T follicular helper cell (primary cell): ENCODE results near the gene CACNA1G.

Experiments
- DNase-seq: peaks from one replicate; pipeline ENCODE4 v3.0.0-alpha.2; 2020; ENCODE audit warnings: low read depth

CACNA1G gene

GRCh38 chr17:50568659-50569058 is 8.1 kb downstream of the CACNA1G start:
- no peak for DNase-seq

- DNase-seq: no peak
Observed at GRCh38 chr17:50569592-50569991, 9.1 kb downstream of the CACNA1G start.

GRCh38 chr17:50570032-50570431 is 9.5 kb downstream of the CACNA1G start:
- DNase-seq: no peak

GRCh38 chr17:50570528-50570927 is 10.0 kb downstream of the CACNA1G start:
- DNase-seq: no peak

DNA sequence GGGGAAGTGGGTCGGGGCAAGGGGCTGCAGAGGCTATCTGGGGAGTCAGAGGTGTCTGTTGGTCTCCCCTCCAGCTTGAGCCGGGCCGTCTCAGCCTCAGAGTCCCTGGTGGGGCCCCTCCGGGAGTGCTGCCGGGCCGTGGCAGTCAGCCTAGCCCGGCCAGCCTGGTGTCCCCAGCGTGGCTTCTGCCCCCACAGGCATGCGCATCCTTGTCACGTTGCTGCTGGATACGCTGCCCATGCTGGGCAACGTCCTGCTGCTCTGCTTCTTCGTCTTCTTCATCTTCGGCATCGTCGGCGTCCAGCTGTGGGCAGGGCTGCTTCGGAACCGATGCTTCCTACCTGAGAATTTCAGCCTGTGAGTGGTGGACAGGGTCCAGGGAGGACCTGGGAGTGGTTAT is 11.2 kb downstream of the CACNA1G start:
- DNase-seq: no peak

DNA sequence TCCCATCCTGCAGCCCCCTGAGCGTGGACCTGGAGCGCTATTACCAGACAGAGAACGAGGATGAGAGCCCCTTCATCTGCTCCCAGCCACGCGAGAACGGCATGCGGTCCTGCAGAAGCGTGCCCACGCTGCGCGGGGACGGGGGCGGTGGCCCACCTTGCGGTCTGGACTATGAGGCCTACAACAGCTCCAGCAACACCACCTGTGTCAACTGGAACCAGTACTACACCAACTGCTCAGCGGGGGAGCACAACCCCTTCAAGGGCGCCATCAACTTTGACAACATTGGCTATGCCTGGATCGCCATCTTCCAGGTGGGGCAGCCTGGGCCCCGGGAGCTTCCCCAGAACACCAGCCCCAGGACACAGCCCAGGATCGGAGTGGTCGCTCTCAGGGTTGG is 12.0 kb downstream of the CACNA1G start:
- DNase-seq: no peak

DNA sequence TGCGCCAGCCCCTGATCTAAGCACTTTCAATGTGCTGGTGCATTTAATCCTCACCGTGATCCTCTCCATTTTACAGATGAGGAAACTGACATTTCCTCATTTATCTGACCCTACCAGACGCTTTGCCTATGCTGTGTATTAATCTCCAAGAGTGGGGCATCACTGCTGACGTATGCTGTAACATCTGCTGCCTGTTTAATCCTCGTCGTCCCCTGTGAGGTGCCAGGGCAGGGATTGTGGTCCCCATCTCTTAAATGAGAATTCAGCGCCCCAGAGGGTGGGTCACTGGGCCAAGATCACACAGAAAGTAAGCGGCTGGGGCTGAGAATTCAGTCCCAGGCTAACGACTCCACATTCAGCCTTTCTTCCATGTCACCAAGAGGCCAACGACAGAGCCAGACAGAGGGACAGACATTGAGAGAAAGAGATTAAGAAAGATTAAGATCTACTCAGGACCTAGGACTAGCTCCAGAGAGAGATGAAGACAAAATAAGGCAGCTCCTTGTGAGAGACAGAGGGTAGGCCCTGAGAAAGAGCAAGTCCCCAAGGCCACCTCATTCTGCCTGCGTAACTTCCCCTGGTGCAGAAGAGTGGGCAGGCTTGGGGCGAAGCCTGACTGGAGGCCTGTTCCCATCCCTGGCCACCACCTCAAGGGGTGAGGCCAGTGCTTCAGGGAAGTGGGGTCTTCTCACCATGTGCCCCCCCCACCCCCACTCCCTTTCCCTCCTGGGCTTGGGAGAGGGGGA is 13.5 kb downstream of the CACNA1G start:
- no peak for DNase-seq

DNA sequence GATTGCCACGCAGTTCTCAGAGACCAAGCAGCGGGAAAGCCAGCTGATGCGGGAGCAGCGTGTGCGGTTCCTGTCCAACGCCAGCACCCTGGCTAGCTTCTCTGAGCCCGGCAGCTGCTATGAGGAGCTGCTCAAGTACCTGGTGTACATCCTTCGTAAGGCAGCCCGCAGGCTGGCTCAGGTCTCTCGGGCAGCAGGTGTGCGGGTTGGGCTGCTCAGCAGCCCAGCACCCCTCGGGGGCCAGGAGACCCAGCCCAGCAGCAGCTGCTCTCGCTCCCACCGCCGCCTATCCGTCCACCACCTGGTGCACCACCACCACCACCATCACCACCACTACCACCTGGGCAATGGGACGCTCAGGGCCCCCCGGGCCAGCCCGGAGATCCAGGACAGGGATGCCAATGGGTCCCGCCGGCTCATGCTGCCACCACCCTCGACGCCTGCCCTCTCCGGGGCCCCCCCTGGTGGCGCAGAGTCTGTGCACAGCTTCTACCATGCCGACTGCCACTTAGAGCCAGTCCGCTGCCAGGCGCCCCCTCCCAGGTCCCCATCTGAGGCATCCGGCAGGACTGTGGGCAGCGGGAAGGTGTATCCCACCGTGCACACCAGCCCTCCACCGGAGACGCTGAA is 15.2 kb downstream of the CACNA1G start:
- no peak for DNase-seq

DNA sequence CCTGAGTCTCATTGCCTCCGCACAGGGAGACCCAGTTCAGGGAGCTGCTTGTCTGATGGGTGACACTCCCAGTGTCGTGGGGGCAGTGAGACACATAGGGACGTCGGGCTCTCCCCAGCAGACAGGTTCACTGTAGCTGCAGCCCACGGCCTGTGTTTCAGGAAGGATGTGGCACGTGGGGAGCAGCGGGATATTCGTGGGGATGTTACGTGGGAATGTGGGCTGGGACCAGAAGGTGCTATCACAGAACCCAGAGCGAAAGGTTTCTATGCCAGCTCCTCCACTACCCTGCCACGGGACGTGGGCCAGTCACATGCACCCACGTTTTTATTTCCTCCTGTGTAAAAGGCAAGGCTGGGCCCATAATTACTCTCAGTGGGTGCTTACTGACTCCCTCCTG is 16.3 kb downstream of the CACNA1G start:
- DNase-seq: no peak

DNA sequence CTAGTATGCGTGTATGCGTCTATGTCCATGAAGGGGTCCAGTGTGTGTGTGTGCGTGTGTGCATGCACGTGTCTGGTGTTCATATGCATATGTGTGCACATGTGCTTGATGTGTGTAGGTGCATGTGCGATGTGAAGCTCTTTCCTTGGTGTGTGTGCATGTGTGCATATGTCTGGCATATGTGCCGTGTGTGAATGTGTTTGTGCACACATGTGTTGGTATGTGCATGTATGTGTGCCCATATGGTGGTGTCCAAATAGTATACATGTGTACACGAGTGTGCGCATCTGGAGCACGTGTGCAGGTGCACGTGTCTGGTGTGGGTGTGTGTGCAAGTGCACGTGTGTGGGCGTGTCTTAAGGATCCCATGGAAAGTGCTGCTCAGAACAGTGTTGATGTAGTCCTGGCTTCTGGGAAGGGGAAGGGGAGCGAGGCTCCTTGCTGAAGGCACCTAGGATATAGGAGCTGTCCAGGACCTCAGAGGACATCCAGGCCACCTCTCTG is 17.0 kb downstream of the CACNA1G start:
- DNase-seq: no peak

GRCh38 chr17:50578173-50578572 is 17.7 kb downstream of the CACNA1G start:
- no peak for DNase-seq

GRCh38 chr17:50579399-50579798 is 18.9 kb downstream of the CACNA1G start:
- no peak for DNase-seq

- no peak for DNase-seq
Observed at GRCh38 chr17:50580646-50581045, 20.1 kb downstream of the CACNA1G start.

DNA sequence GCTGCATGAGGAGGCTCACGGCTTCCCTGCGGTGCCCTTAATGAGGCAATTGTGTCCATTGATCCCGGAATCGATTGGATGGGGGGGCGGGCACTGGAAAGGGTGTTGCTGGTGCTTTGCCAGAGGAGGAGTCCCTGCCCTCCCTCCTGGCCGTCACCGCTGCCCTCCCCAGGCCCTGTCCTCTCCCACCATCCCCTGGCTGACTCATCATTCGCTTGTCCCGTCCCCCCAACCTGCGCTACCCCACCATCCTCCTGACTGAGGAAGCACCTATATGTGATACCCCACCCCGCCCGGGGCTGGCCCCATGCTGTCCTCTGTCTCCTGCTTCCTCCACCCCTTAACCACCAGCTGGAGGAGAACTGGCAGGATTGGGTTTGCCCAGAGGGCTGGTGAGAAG is 20.8 kb downstream of the CACNA1G start:
- DNase-seq: no peak

DNA sequence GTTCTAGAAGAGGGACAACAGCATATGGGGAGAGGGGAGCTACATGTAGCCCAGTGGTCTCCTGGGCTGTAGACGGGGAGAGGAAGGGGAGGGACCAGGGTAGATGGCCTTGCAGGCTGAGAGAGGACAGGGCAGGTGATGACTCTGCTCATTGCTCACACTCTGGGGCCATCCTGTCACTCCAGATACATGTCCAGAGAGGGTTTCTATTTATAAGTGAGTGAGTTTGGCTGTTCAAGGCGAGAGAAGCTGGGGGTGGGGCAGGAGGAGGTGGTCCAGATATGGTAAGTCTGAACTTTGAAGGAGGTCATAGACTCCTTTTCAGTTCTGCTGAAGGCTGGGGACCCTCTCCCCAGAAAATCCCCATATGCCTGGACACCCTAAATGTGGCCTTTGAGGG is 22.2 kb downstream of the CACNA1G start:
- no peak for DNase-seq

GRCh38 chr17:50583641-50584040 is 23.1 kb downstream of the CACNA1G start:
- no peak for DNase-seq

DNA sequence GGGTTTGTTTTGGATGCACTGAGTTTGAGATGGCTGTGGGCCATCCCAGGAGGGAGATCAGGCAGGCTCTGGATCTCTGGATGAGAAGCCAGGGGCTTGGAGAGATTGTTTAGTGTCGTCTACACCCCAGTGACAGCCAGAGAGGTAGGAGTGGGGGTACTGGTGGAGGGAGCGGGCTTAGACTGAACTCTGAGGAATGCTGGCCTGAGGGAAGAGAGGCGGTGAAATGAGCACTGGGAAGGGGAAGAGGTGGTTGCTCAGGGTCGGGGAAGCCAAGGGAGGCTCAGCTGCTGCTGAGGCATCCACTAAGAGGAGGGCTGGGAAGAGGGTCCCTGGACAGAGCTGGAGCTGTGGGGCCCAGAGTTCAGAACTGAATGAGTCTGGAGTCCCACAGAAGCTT is 23.6 kb downstream of the CACNA1G start:
- no peak for DNase-seq

DNA sequence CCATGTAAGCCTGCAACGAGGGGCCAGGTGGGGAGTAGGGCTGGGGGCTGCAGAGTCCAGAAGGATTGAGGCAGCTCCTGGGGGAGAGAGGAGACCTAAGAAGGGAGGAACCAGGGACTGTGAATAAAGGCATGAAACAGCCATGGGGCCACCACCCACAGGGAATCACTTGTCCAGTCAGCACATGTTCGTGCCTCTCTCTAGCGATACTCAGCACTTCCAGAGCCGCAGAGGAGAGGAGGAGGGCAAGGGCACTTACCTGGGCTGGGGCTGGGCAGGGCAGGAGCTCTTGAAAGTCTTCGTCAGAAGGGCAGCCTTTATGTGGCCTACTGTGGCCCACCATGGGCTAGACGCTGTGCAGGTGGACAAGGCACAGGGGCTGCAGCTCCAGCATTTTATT is 24.2 kb downstream of the CACNA1G start:
- DNase-seq: no peak

- no peak for DNase-seq
Observed at GRCh38 chr17:50585346-50585745, 24.8 kb downstream of the CACNA1G start.

- no peak for DNase-seq
Observed at GRCh38 chr17:50585891-50586290, 25.4 kb downstream of the CACNA1G start.

DNA sequence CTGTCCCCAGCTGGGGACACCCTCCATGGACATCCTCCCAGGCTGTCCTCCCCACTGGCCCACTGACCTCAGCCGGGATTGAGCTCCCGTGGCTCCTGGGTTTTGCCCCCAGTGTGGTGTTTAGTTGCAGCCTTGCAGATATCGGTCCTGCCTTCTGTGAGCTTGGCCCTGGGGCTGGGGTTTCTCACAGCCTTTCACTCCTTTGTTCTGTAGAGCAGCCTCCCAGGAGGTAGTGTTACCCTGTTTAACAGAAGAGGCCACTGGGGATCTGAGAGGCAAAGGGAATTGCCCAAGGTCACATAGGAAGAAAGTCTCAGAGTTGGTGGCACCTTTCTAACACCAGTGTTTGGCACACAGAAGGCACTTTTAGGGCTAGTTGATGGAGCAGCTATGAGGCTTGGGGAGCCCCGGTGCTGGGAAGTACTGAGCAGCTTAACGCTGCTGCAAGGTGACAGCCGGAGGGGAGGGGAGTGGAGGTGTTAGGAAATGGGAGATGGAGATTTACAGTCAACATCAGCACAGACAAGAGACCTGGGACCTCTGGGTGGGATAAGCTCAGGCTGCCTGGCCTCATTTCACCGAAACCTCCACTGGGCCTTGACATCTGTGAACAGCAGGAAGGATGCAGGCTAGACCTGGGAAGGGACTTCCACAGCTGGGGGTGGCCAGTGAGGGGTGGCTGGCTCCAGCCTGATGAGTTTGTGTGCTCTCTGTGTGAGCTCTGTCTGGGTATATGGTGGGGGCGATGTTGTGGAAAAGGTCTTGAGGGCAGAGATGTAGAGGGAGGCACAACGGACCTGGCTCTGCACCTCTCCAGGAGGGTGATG is 26.1 kb downstream of the CACNA1G start:
- no peak for DNase-seq

DNA sequence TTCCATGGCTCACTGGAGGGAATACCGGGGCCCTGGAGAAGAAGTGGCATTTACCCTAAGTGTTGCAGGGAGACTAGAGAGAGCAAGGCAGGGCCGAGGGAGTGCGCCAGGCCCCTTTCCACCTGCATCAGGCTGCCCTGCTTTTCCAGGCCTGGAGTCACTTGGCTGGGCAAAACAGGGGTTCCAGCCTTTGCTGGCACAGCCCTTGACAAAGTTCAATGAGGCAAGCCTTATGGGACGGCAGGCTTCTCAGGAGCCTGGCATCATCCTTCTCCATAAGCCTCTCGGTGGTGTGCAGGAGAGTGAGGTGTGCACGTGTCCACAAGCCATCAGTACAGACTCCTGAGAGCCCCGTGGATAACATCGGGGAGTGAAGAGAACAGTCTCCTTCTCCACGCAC is 27.1 kb downstream of the CACNA1G start:
- DNase-seq: no peak
